Parietal lobe (tissue), 2 donors: ENCODE data around the gene CRYBA4. TPM values are rescaled to one million over a fixed set of nuclear protein-coding genes. Genes with fewer than 3 reads are reported as not detected.

Experiments
- small RNA-seq: library from RNA; depleted of rRNA; stranded (forward); fragments of <200 nt; gene quantifications from one replicate; pipeline ENCODE3, GENCODE V24; 2014; ENCODE audit warnings: low replicate concordance
- total RNA-seq: library from RNA; depleted of rRNA; stranded (reverse); fragments of >200 nt; gene quantifications from one replicate; pipeline ENCODE4 v1.2.3, GENCODE V29; 2014

Gene CRYBA4
- not detected for total RNA-seq

DNA sequence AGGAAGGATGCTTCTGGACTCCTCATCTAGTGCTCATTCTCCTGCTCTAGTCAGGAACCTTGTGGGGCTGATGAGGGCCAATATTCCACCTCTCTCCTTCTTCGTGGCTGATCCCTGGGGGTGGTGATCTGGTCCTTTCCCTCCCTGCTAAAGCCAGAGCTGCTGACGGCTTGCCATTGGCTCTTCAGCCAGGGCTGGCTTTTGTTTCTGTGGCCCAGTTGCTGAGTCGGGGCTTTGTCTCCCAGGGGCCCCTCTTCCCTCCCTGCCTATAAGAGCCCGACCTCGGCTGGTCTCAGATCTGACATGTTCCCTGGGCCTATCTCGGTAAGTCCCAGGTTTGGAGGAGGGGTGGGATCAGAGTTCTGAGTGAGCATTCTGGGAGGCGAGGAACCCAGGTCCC, at the start of gene CRYBA4:
CRYBA4 (plus strand) TSS at position 301 of the 400 bp plus-strand sequence. CDS start 634 bp downstream, outside the sequence.

GRCh38 chr22:26589845-26590736, 31.7 kb upstream of the CRYBA4 start, which contains the start of gene TPST2:
TSS of gene TPST2 (minus strand) at chr22:26590132. CDS start at chr22:26541630, 48,502 bp downstream.

GRCh38 chr22:26617271-26618199, 4.2 kb upstream of the CRYBA4 start, which contains the start of gene CRYBB1:
TSS of gene CRYBB1 (minus strand) at chr22:26618027. CDS start at chr22:26616319, 1,708 bp downstream.

DNA sequence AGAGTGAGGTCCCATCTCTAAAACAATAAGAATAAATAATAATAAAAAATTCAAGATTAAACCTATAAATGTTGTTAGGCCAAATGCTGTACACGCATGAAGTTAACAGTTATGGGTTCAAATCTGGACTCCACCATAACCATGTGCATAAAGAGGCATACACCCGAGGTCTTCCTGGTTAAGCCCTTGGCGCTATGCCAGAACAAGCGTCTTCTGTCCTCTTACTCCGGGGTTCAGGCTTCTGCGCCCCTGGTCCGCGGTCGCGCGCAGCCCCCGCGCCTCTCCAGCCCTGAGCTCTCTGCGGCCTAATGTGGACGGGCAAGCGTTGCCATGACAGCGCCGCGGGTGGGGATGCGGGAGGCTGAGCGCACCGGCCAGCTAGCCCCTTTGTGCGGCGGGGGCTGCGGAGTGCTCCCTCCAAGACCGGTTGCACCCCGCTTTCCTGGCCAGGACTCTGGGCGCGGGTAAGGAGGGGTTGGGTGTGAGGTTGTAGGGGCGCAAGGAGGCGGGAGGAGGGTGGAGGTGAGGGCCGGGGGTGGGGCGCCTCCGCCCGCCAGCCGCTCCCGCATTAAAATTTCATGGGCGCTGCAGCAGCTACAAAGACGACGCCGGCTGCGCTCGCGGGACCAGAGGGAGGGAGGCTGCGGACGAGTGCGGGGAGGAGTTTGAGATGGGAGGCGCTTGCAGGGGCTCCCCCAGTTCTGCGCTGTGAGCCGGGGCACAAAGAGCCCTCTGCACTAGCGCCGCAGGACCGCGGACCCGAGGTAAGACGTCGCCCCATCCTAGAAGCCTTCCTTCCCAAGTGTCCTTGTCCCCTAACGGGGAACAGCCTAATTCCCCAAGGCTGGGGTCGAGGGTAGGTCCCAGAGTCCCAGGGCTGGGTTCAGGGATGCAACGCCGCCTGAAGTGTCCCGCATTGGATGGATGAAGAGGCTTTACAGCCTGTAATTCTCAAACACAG, 35.4 kb downstream of the CRYBA4 start, which contains the start of gene MIAT:
MIAT (plus strand) TSS at position 698 of the 961 bp plus-strand sequence.

Small RNA genes within 50 kb of the gene (small RNA-seq; reads per million reads assigned to genes)
- not detected for gene RF01874

Other genes with a start within 250 kb of the CRYBA4 start
- gene ASPHD2, start 192.7 kb upstream of the CRYBA4 start, total RNA-seq: 12.2 TPM
- 53.5 TPM for gene HPS4, start 138.2 kb upstream of the CRYBA4 start, total RNA-seq
- gene SRRD, start 138.1 kb upstream of the CRYBA4 start, total RNA-seq: 16.9 TPM
- 51.0 TPM for gene TFIP11, start 109.5 kb upstream of the CRYBA4 start, total RNA-seq
- gene TPST2, start 31.8 kb upstream of the CRYBA4 start, total RNA-seq: 19.4 TPM
- 0.94 TPM for gene CRYBB1, start 3.9 kb upstream of the CRYBA4 start, total RNA-seq
- gene MIAT, start 35.6 kb downstream of the CRYBA4 start, total RNA-seq: 490 TPM